Activated T-helper 1 cell treated with anti-CD3 and anti-CD28 coated beads, Interleukin-2, amount 50 U/mL, for 16 hours (primary cell): ENCODE measurements around the gene SPACA7.

Experiments
- DNase-seq, 2 donors: peaks; one replicate each; pipeline ENCODE4 v3.0.0-alpha.2; 2020; ENCODE audit warnings: low read depth in 1 of 2, low spot score in 1 of 2

SPACA7 gene, protein sequence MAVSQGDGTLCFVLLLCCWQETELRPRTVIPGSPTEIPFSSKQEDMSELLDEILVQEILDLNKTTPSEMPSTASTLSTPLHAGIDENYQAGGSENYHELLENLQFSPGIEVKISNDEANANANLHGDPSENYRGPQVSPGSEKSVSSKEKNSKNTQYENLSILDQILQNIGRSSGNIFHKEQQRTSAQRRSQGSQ

DNA sequence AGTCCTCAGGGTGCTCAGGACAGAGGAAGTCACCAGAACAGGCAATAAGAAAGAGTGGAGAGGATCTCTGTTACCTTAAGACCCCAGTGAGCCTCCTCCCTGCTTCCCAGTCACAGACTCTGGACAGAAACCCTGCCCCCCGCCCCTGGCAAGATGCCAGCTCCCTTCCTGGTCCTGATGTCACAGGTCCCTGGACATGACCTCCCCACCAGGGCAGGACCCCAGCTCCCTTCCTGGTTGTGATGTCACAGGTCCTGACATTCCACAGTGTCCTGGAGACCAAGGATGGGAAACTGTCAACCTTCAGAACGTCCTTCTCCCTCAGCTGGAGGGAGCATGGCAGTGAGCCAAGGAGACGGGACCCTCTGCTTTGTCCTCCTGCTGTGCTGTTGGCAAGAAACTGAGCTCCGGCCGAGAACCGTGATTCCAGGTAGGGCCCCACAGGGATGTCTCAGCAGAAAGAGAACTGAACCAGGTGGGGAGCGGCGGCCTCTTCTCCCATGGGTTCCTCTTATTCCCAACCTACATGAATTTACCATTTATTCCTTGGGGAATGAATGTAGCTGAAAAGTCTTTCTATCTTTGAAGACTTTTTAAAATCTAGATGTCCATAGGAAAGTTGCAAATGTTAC lies at the start of gene SPACA7:
Gene SPACA7, plus strand, starts transcription at position 306 of the 632 bp plus-strand sequence. Its CDS starts 31 bp downstream, at position 337.
- no peak for DNase-seq

DNA sequence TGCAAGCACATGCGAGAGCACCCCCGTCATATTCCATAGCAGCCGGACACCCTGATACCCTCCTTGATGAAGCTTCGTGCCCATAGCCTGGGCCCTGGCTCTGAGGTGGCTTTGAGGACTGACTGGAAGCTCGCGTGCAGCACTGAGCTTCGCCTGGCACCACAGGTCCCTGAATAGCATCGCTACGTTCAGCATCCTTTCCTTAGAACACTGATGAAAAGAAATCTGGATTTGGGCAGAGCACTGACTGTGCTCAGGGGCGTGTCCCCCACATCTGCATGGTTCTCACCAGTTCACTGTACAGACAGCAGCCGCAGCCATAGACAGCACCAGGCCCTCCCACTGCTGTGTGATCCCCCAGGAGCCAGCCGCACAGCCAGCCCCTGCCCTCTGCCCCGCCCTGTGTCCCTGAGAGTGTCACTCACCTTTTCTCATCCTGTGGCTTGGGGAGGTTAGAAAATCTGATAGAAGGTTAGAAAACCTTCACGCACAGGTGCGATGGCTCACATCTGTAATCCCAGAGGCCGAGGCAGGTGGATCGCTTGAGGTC lies 49.3 kb upstream of the SPACA7 start:
- DNase-seq = no peak

DNA sequence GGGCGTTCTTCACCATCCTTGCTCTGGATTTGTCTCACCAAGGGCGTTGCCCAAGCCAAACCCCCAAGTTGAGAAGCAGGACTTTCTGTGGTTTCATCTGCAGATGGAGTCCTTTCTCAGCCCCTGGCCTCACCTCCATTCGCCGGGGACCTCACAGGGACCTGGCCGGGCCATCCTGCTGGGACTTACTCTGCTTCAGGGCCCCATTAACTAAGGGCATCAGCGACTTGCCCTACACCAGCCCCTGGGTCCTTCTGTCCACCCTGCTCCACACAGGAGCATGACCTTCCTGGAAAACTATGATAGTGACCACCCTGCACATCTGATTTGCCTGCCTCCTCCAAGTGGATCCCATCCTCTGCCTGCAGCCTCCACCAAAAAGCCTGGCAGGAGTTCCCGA lies 47.2 kb upstream of the SPACA7 start:
- no peak for DNase-seq

DNA sequence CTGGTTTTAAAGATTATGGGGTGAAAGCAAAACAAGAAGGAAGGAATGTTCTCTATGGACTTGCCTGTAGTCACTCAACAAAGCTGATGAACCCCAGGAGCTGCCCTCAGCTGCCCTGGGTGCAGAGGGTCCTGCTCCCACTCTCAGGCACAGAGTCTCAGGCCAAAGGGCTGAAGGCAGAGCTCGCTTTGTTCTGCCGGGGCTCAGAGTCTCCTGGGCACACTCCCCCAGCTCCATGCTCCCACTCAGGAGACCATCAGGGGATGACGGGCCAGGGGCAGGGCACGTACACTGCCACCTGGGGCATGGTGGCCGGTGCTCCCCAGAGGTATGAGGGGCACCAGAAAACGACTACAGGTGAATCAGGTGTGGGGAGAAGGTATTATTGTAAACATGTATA lies 46.8 kb upstream of the SPACA7 start:
- no peak for DNase-seq

DNA sequence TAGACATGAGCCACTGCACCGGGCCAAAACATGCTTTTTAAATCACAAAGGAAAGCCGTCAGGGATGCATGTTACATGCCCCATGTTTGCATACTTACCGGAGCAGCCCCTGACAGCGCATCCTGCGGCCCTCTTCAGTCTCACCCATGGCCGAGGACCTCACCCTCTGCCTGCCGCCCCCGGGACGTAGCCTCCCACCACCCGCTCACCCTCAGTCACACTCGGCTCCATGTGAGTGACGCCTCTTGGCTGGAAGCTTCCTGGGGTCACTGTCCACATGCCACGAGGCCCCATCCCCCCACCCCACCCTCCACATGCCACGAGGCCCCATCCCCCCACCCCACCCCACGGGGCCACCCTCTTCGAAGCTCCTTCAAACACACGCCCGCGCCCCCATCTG lies 46.1 kb upstream of the SPACA7 start:
- no peak for DNase-seq

DNA sequence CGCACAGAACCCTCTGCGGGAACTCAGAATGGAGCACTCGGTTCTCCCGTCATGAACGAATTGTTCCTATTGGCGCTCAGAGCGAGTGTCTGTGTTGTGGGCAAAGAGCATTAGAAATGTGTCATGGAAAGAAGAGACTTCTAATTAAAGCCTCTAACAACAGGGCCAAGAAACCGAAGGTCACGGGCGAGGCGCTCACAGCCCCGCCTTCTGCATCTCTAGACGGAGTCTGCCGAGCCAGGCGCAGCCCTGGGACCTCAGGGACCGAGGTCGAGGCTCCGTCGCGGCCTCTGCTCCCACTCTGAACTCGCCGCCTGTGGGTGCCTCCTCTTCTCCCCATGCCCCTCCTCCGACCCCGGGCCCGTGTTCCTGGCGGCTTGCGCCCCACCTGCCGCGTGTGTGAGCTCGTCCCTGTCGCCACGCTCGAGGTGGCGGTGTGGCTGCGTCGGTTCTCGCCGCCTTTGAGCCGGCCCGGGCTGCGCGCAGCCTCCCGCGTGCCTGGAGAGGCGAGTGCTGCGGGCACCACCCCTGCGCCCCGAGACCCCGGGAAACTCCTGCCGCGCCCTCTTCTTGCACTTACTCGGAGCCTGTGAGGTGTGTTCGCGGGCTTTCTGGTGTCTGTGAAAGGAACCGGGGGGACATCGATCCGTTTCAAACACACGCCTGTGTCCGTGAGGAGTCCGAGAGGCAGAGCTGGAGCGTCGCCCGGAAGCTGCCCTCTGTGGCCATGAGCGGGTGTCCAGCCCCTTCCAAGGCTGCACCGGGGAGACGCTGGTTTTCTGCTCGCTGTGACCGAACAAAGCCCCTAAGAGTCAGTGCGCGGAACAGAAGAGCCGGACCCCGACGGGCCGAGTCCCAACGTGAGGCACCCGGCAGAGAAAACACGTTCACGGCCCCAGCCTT lies 45.4 kb upstream of the SPACA7 start:
- DNase-seq = no peak

DNA sequence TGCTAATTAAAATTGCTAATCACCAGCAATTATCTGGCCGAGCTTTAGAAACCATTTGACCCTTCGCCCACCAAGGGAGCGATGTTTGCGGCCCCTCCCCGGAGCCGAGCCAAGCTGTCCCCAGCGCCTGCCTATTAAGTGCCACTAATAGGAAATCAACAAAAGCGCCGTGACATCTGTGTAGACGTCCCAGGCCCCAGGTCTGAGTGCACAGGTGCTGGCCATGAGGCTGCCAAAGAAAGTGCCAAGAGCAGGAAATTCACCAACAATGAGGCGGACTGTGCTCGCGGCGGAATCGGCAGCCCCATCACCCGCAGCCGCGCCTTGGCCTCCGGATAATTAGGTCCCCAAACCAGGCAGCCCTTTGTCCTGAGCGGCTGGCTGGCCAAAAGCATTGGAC lies 44.5 kb upstream of the SPACA7 start:
- no peak for DNase-seq

DNA sequence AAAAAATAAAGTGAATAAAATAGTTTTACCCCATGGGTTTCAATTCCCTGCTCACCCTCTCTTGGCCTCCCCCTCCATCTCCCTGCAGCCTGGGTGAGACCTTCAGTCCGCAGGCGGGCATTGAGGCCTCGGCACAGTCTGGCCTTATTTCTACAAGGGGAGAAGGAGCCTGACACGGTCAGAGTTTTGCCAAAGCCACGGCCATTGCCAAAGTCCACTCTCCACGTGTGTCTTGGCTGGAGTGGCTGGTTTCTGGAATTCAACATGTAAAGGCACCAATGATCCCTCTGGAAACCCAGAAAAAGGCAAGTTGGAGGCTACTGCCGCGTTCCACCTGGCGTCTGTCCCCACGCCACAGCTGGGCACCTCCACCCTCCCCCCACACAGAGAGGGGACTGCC lies 43.4 kb upstream of the SPACA7 start:
- no peak for DNase-seq

DNA sequence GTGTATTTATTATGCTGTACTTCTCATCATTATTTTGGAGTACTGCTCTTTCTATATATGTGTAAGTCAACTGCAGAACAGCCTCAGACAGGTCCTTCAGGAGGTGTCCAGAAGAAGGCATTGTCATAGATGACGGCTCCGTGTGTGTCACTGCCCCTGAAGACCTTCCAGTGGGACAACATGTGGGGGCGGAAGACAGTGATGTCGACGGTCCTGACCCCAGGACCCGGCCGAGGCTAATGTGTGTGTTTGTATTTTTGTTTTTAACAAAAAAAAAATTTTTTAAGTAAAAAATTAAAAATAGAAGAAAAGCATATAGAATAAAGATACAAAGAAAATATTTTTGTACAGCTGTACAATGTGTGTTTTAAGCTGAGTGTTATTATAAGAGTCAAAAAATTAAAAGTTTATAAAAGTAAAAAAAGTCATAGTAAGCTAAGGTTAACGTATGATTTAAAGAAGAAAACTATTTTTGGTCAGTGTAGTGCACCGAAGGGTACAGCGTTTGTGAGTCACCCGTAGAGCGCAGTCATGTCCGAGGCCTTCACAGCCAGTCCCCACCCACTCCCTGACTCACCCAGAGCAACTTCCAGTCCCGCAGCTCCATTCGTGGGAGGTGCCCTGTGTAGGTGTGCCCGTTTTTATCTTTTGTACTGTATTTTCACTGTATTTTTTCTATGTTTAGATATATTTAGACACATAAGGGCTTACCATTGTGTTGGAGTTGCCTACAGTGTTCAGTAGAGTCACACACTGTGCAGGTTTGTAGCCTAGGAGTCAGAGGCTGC lies 42.2 kb upstream of the SPACA7 start:
- DNase-seq = no peak

DNA sequence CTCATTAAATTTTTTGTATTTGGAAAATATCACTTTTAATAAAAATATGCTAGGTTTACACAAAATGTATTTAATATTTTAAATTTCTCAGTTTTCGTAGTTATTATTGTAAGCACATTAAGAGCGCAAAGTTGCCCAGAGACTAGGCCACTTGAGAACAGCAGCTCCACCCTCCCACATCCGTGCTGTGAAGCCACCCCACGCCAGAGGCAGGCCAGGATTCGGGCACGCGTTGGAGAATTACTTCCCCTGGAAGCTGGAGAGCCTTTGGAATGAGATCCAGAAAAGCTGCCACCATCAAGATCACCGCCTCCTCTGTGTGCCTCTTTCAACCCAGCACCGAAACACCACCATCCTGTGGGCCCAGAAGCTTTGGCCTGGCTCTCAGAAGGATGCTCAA lies 41.0 kb upstream of the SPACA7 start:
- DNase-seq = no peak

DNA sequence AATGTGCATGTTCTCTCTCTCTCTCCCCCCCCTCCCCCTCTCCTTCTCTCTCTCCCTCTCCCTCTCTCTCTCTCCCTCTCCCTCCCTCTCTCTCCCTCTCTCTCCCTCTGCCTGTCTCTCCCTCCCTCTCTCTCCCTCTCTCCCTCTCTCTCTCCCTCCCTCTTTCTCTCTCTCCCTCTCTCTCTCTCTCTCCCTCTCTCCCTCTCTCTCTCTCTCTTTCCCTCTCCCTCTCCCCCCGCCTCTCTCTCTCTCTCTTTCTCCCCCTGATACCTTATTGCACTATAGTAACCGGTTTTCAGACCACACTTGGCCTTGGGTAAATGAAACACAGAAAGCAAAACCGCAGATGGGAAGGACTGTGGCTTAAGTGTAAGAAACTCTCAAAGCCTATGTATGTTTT lies 34.7 kb upstream of the SPACA7 start:
- DNase-seq = no peak

DNA sequence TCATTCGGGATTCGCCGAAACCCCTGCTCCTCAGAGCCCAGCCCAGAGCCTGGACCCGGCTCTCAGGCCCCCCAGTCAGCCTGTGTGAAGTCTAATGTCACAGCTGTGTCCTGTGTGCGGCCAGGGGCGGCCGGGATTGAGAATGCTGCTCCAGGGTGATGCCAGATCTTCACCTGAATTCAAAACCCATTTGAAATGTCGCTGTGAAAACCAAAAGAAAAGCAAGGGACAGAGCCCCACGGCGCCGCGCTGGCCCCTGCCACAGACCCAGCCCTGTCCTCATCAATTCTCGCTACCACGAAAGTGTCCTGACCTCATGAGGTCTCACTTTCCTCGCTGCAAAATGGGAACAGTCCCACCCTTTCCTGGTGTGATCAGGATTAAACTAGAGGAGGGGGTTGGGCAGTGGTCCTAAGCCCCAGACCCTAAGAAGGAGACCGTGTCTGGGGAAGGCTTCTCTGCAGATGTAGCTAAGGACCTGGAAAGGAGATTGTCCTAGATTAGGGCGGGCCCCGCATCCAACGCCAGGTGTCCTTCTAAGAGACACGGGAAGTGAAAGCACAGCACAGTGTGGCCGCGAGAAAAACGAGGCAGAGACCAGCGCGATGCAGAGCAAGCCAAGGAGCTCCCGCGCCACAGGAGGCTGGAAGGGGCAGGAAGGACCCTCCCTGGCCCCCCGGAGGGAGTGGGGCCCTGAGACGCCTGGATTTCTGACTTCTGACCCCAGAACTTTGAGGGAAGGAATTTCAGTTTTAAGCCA lies 34.0 kb upstream of the SPACA7 start:
- no peak for DNase-seq

DNA sequence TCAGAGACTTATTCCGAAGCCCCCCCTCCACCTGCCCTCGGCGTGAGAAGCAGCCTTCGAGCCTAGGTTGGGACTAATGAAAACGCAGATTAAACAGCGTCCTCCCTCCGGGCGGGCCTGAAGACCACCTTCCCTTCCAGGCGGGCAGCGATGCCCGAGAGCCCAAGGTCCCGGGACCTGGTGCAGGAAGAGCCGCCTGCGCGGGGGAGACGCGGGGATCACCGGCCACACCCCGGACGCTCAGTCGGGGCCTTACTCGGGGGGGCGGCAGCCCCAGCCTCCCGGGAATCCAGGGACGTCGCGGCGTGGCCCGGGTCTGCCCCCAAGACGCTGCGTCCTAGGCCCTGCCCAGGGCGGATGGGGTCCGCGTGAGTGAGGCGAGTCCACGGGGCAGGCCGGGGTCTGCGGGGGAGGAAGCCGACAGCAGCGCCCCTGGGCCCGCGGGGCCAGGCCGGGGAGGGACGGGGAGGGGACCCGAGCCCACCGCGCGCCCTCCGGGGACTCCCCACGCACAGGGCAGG lies 33.3 kb upstream of the SPACA7 start:
- no peak for DNase-seq

DNA sequence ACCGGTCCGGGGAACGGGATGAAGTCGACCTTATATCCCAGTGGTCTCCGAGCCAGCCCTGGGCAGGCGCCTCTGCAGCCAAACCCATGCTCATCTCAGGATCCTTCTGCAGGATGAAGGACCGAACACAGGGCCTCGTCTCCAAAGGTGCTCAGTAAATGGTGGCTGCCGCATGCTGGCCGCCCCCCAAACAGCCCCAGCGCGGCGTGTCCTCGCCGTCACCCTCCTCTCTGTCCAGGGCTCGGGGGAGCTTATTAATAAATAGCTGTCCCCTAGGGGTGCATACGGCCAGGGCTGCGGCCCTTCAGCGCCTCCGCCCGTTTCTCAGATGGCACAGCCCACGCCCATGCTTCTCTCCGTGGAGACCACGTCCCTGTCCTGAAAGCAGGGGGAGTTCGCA lies 32.6 kb upstream of the SPACA7 start:
- no peak for DNase-seq

DNA sequence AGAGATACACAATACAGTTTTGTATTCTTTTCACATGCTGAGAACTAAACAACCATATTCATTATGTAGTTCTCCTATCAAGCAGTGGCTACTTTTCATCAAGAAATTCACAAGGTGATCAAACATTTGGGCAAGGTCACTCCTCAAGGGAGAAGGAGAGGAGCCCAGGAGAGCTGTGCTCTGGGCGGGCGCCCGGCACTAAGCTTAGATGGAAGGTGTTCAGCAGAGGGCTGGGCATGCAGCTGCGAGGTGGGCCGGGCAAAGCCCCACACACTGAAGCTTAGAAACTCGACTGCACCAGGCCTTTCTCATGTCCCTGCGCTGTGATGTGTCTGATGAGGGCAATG lies 30.4 kb upstream of the SPACA7 start:
- no peak for DNase-seq

DNA sequence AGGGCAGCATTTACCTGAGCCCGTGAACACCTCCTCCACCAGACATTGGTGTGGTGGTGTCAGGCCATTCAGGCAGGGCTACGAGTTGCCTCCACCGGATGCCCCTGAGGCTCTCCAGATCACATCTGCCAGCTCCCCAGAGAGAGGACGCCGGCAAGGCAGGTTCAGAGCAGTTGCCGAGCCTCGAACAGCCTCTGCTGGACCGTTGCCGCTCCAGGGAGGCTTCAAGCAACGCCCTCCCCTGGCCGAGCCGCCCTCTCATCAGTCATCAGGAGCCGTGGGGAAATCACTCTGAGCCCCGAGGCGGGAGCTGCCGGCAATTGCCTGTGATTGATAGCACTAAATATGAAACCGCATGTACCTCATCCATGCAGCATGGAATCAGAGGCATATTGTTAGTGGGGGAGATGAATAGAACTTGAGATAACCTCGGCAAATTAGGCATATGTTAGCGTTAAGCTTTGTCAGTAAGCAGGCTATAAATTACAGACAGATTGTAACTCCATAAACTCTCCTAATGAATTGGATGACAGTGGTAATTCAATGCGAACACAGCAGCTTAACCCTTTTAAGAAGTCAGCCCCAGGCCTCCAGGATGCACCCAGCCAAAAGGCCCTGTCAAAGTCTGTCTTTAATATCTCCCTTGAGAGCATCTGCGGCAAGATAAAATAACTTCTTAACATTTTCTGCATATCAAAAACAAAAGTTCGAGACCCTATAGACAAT lies 29.8 kb upstream of the SPACA7 start:
- no peak for DNase-seq

DNA sequence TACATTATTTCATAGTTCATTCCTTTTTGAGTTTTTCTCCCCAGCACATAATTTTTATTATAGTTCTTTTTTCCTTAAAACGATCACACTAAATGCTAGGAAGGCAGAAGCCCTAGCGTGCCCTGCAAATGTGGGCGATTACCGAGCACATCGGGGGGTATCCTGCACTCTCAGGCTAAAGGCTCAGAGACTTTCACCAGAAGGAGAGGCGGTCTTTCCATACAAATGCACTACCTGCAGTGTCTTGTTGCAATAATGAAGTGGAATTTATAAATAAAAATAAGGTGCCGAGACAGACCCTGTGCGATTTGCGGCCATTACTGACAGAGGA lies 29.3 kb upstream of the SPACA7 start:
- DNase-seq = no peak

DNA sequence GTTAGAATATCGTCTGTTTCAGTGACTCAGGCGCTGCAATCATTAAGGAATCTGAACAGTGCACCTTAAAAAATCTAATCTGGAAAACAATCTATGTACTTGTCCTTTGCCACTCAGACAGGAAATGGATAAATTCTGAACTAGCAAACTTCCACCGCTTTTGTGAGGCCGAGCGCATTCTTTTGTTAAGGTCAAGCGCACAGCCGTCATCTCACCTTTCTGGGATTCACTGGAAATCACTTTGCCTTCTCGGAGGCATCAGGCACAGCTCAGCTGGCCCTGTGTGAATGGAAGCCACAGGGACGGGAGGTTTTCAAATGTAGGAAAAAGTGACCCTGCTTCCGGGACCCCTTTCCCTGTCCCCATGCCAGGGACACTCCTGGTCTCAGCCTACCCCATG lies 28.2 kb upstream of the SPACA7 start:
- no peak for DNase-seq

DNA sequence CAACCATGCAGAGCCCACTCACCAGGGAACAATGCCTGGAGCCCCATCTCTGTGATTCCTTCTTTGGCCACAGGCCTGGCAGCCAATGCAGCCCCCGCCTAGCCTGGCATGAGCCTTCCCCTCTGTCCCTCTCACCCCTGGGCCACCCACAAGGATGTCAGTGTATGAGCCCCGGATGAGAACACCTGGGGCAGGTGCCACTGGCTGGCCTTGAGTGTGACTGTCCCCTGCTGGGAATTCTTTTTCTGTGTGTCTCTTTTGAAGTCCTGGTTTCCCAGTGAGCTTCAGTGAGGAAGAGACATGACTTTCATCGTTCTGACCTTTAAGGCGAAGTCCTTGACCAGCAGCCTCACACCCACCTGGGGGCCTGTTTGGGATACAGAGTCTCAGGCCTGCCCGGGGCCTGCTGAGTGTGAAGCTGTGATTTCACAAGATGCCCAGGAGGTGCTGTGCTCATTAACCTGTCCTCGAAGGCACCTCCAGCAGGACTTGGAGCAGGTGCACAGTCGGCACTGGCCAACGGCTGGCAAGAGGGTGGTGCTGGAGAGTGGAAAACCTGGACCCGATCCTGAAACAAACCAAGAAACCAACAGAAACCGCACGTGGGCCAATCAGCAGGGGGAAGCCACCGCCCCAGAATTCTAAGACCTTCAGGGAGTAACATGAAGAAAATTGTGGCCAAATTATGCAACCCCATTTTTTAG lies 27.4 kb upstream of the SPACA7 start:
- DNase-seq = no peak
